ENCODE data around the gene ZNF565. TPM values are rescaled to one million over a fixed set of nuclear protein-coding genes. Genes with fewer than 3 reads are reported as not detected.

Gene ZNF565
- total and polyA plus RNA-seq, 10 of the 15 experiments (the other 5 are each of a cell fraction or from before 2014, with no cell fraction given) = 0.72 to 2.2 (median 1.8) TPM

DNA sequence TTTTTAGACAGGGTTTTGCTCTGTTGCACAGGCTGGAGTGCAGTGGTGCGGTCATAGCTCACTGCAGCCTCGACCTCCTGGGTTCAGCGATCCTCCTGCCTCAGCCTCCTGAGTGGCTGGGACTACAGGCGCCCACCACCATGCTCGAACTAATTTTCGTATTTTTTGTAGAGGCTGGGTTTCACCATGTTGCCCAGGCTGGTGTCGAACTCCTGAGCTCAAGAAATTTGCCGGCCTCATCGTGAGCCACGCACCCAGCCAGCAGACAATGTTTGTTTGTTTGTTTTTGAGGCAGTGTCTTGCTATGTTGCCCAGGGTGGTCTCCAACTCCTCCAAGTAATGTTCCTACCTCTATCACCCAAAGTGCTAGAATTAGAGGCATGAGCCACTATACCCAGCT lies 61.3 kb downstream of the ZNF565 start:
- H3K4me3 ChIP-seq = no peak overlapping the region
- ChIA-PET POLR2A (no interaction called here), RAD21 (ENCODE audit: unreplicated experiment) (no interaction called here), SMC1A (ENCODE audit: uncharacterized antibody, unreplicated experiment) (interaction anchor here (1.0 to 1.4 kb wide), 2 partner anchors 9 to 22 kb away, joined by 3 read pairs; no protein-coding TSS in a partner anchor), CTCF (interaction anchor here (0.6 to 1.0 kb wide), 4 partner anchors 15 to 355 kb away, joined by 3 to 5 read pairs (median 3); no protein-coding TSS in a partner anchor)
- WGBS (ENCODE audit: insufficient coverage, insufficient replicate concordance, low lambda C conversion rate, missing lambda C conversion rate) = 99% methylated on average over 8 of the region's 10 CpGs
- ATAC-seq = no peak
- TF ChIP-seq SMARCA5 (IDR thresholded peaks at IDR 0.05) (no peak), CEBPB (IDR thresholded peaks at IDR 0.05; ENCODE audit: borderline replicate concordance in 1 of 2, low read depth in 2 of 2, low read length in 2 of 2) (no peak), FOS (IDR thresholded peaks at IDR 0.05; ENCODE audit: borderline replicate concordance, extremely low read depth, insufficient read length) (no peak), POLR2A (IDR thresholded peaks at IDR 0.05; ENCODE audit: low read depth, low read length) (no peak), HDAC2 (IDR thresholded peaks at IDR 0.05) (no peak), MEF2B (IDR thresholded peaks at IDR 0.05; ENCODE audit: partially characterized antibody, poor library complexity, severe bottlenecking) (no peak), DPF2 (IDR thresholded peaks at IDR 0.05) (no peak), JUNB (IDR thresholded peaks at IDR 0.05) (no peak), EED (IDR thresholded peaks at IDR 0.05; ENCODE audit: low read depth) (no peak), YY1 (IDR thresholded peaks at IDR 0.05; ENCODE audit: low read depth, low read length) (no peak), CBX5 (IDR thresholded peaks at IDR 0.05; ENCODE audit: low read depth) (no peak), RAD21 (IDR thresholded peaks at IDR 0.05; ENCODE audit: insufficient read depth, low read depth, low read length) (no peak)
- TF ChIP-seq, protein P1, sequence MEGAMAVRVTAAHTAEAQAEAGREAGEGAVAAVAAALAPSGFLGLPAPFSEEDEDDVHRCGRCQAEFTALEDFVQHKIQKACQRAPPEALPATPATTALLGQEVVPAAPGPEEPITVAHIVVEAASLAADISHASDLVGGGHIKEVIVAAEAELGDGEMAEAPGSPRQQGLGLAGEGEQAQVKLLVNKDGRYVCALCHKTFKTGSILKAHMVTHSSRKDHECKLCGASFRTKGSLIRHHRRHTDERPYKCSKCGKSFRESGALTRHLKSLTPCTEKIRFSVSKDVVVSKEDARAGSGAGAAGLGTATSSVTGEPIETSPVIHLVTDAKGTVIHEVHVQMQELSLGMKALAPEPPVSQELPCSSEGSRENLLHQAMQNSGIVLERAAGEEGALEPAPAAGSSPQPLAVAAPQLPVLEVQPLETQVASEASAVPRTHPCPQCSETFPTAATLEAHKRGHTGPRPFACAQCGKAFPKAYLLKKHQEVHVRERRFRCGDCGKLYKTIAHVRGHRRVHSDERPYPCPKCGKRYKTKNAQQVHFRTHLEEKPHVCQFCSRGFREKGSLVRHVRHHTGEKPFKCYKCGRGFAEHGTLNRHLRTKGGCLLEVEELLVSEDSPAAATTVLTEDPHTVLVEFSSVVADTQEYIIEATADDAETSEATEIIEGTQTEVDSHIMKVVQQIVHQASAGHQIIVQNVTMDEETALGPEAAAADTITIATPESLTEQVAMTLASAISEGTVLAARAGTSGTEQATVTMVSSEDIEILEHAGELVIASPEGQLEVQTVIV (IDR thresholded peaks at IDR 0.05; ENCODE audit: borderline replicate concordance, partially characterized antibody) = no peak
- TF ChIP-seq, protein P2, sequence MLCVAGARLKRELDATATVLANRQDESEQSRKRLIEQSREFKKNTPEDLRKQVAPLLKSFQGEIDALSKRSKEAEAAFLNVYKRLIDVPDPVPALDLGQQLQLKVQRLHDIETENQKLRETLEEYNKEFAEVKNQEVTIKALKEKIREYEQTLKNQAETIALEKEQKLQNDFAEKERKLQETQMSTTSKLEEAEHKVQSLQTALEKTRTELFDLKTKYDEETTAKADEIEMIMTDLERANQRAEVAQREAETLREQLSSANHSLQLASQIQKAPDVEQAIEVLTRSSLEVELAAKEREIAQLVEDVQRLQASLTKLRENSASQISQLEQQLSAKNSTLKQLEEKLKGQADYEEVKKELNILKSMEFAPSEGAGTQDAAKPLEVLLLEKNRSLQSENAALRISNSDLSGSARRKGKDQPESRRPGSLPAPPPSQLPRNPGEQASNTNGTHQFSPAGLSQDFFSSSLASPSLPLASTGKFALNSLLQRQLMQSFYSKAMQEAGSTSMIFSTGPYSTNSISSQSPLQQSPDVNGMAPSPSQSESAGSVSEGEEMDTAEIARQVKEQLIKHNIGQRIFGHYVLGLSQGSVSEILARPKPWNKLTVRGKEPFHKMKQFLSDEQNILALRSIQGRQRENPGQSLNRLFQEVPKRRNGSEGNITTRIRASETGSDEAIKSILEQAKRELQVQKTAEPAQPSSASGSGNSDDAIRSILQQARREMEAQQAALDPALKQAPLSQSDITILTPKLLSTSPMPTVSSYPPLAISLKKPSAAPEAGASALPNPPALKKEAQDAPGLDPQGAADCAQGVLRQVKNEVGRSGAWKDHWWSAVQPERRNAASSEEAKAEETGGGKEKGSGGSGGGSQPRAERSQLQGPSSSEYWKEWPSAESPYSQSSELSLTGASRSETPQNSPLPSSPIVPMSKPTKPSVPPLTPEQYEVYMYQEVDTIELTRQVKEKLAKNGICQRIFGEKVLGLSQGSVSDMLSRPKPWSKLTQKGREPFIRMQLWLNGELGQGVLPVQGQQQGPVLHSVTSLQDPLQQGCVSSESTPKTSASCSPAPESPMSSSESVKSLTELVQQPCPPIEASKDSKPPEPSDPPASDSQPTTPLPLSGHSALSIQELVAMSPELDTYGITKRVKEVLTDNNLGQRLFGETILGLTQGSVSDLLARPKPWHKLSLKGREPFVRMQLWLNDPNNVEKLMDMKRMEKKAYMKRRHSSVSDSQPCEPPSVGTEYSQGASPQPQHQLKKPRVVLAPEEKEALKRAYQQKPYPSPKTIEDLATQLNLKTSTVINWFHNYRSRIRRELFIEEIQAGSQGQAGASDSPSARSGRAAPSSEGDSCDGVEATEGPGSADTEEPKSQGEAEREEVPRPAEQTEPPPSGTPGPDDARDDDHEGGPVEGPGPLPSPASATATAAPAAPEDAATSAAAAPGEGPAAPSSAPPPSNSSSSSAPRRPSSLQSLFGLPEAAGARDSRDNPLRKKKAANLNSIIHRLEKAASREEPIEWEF (IDR thresholded peaks at IDR 0.05; ENCODE audit: insufficient replicate concordance, low read depth, low read length) = no peak
- TF ChIP-seq, protein P3, sequence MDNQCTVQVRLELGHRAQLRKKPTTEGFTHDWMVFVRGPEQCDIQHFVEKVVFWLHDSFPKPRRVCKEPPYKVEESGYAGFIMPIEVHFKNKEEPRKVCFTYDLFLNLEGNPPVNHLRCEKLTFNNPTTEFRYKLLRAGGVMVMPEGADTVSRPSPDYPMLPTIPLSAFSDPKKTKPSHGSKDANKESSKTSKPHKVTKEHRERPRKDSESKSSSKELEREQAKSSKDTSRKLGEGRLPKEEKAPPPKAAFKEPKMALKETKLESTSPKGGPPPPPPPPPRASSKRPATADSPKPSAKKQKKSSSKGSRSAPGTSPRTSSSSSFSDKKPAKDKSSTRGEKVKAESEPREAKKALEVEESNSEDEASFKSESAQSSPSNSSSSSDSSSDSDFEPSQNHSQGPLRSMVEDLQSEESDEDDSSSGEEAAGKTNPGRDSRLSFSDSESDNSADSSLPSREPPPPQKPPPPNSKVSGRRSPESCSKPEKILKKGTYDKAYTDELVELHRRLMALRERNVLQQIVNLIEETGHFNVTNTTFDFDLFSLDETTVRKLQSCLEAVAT (IDR thresholded peaks at IDR 0.05) = no peak
- no peak overlapping the region for H3K27ac ChIP-seq (ENCODE audit: control insufficient read depth, insufficient read depth)
- BruUV-seq (replicated peaks) = no TSS peak
- no peaks in the 10 kb centered on the region for H4K20me1 ChIP-seq (ENCODE audit: control insufficient read depth, insufficient read depth)
- intact Hi-C loops (cut with micrococcal nuclease; ENCODE audit: unreplicated experiment) = no loop called here
- in situ Hi-C loops (cut with MboI) = no loop called here
- no peaks in the 10 kb centered on the region for H3K79me2 ChIP-seq (ENCODE audit: control insufficient read depth, insufficient read depth, low read length)
- no peaks in the 10 kb centered on the region for H3K27me3 ChIP-seq (replicated peaks in 1 of 2; ENCODE audit: control insufficient read depth in 2 of 2, insufficient read depth in 2 of 2, low read length in 1 of 2)
- DNase-seq (ENCODE audit: low read depth, low spot score) = no peak
- H3K4me2 ChIP-seq (ENCODE audit: control insufficient read depth, insufficient read depth) = no peak overlapping the region
- H3K36me3 ChIP-seq (ENCODE audit: control insufficient read depth in 2 of 2, insufficient read depth in 2 of 2, low read length in 1 of 2) = peaks cover 0 to 12% of the 10 kb centered on the region in 2 experiments; a peak in 3 of 4 replicates
- H3K9ac ChIP-seq (ENCODE audit: control insufficient read depth, insufficient read depth, low read length) = no peak overlapping the region
- no peak overlapping the region for H2AFZ ChIP-seq (ENCODE audit: control insufficient read depth, low read depth, low read length)
- H3K9me3 ChIP-seq (replicated peaks; ENCODE audit: control insufficient read depth, insufficient read depth, low read length) = no peaks in the 10 kb centered on the region
- H3K4me1 ChIP-seq (ENCODE audit: control insufficient read depth, insufficient read depth, low read length) = no peaks in the 10 kb centered on the region
- no peak for FAIRE-seq
